H1 (cell line): ENCODE measurements around the gene CHN2. TPM values are rescaled to one million over a fixed set of nuclear protein-coding genes. Genes with fewer than 3 reads are reported as not detected.

Experiments used
- CTCF ChIA-PET: fragments of 300-600 bp; sonication (Branson Sonifier 250); formaldehyde crosslinking; loops from one replicate; lab custom pipeline; 2021; ENCODE audit not compliant: partially characterized antibody; lab: Charles Lee
- POLR2A ChIA-PET: fragments of 300-600 bp; sonication (Branson Sonifier 250); formaldehyde crosslinking; loops from one replicate; lab custom pipeline; 2021; ENCODE audit warnings: inconsistent platforms; ENCODE audit not compliant: partially characterized antibody; lab: Charles Lee
- DNase-seq, 2 experiments: peaks; one replicate each; pipeline versions ENCODE4 v3.0.0 to v3.0.0-alpha.2; 2010 to 2022; ENCODE audit warnings: low spot score in 2 of 2, low read depth in 1 of 2, mixed read lengths in 1 of 2
- FAIRE-seq: peaks from 2 replicates; lab custom pipeline; 2011; peaks lifted over from hg19 to GRCh38; lab: Jason Lieb, UNC
- H2AFZ ChIP-seq: 2 replicates; pipeline ENCODE4 v1.8.1; 2012; ENCODE audit warnings: low read length, inconsistent platforms
- H2AK5ac ChIP-seq: 2 replicates; pipeline ENCODE4 v1.6.1; 2013; ENCODE audit warnings: low read depth, low read length
- H2BK120ac ChIP-seq: replicated peaks from 2 replicates; pipeline ENCODE3; 2013; ENCODE audit warnings: low read depth, low read length, inconsistent platforms
- H2BK12ac ChIP-seq: 2 replicates; pipeline ENCODE4 v1.6.1; 2013; ENCODE audit warnings: low read depth, low read length
- H2BK15ac ChIP-seq: 2 replicates; pipeline ENCODE4 v1.6.1; 2013; ENCODE audit warnings: low read length
- H2BK20ac ChIP-seq: 2 replicates; pipeline ENCODE4 v1.6.1; 2013; ENCODE audit warnings: low read length
- H2BK5ac ChIP-seq: 2 replicates; pipeline ENCODE4 v1.6.1; 2013; ENCODE audit warnings: low read depth, low read length
- H3K14ac ChIP-seq: 2 replicates; pipeline ENCODE4 v1.6.1; 2013; ENCODE audit warnings: inconsistent platforms; ENCODE audit not compliant: insufficient read length
- H3K18ac ChIP-seq: 2 replicates; pipeline ENCODE4 v1.6.1; 2013; ENCODE audit warnings: low read length; ENCODE audit errors: extremely low read depth
- H3K23ac ChIP-seq: 2 replicates; pipeline ENCODE4 v1.6.1; 2013; ENCODE audit warnings: inconsistent platforms; ENCODE audit not compliant: insufficient read length
- H3K23me2 ChIP-seq: 2 replicates; pipeline ENCODE4 v1.6.1; 2013; ENCODE audit warnings: low read depth, low read length
- H3K27ac ChIP-seq: 2 replicates; pipeline ENCODE4 v1.6.1; 2011; ENCODE audit warnings: low read depth, low read length, inconsistent platforms
- H3K27me3 ChIP-seq, 4 experiments: replicated peaks in 1 of 4; 1 replicate in 1 of 4; 2 replicates in 3 of 4; pipeline versions ENCODE4 v1.6.1 to v1.8.1; 2011 to 2013; ENCODE audit warnings: low read length in 3 of 4, mild to moderate bottlenecking in 3 of 4, inconsistent platforms in 2 of 4, mixed read lengths in 2 of 4, moderate library complexity in 1 of 4; ENCODE audit not compliant: control insufficient read depth in 3 of 4, insufficient read depth in 3 of 4; ENCODE audit errors: extremely low read depth in 1 of 4
- H3K36me3 ChIP-seq, 4 experiments: 2 replicates each; pipeline versions ENCODE4 v1.6.1 to v1.8.1; 2011 to 2013; ENCODE audit warnings: mild to moderate bottlenecking in 4 of 4, low read length in 3 of 4, moderate library complexity in 2 of 4, control low read depth in 1 of 4, inconsistent platforms in 1 of 4; ENCODE audit not compliant: insufficient read depth in 4 of 4, control insufficient read depth in 2 of 4
- H3K4ac ChIP-seq: replicated peaks from 2 replicates; pipeline ENCODE3; 2013; ENCODE audit warnings: low read length, low read depth, mixed read lengths, inconsistent platforms; ENCODE audit not compliant: insufficient read length
- H3K4me1 ChIP-seq, 4 experiments: replicated peaks in 1 of 4; 1 replicate in 1 of 4; 2 replicates in 3 of 4; pipeline versions ENCODE4 v1.6.1 to v1.8.1; 2011 to 2013; ENCODE audit warnings: low read length in 3 of 4, inconsistent platforms in 2 of 4, mixed read lengths in 1 of 4; ENCODE audit not compliant: insufficient read depth in 4 of 4, control insufficient read depth in 3 of 4
- H3K4me2 ChIP-seq, 2 experiments: 2 replicates each; pipeline versions ENCODE4 v1.6.1 to v1.8.1; 2011 to 2013; ENCODE audit warnings: low read depth in 2 of 2, low read length in 2 of 2, control low read depth in 1 of 2, inconsistent platforms in 1 of 2, mild to moderate bottlenecking in 1 of 2; ENCODE audit not compliant: insufficient read depth in 1 of 2
- H3K4me3 ChIP-seq, 4 experiments: fragments of 200-600, 300-600 bp in 1 of 4; sonication (generic), shearing (Covaris generic), sonication (Bioruptor Twin) in 1 of 4; 2 replicates each; pipeline versions ENCODE4 v1.5.1 to v1.8.1; 2011 to 2016; ENCODE audit warnings: low read length in 4 of 4, low read depth in 3 of 4, control low read depth in 2 of 4, inconsistent platforms in 2 of 4, mild to moderate bottlenecking in 2 of 4, mixed read lengths in 1 of 4, moderate library complexity in 1 of 4; ENCODE audit not compliant: insufficient read depth in 2 of 4; ENCODE audit errors: extremely low read depth in 1 of 4
- H3K56ac ChIP-seq: replicated peaks from 2 replicates; pipeline ENCODE3; 2013; ENCODE audit warnings: low read depth, mild to moderate bottlenecking, mixed read lengths, low read length, inconsistent platforms; ENCODE audit not compliant: insufficient read length
- H3K79me1 ChIP-seq: 2 replicates; pipeline ENCODE4 v1.6.1; 2013; ENCODE audit warnings: low read depth, low read length, control low read depth
- H3K79me2 ChIP-seq, 2 experiments: 2 replicates each; pipeline versions ENCODE4 v1.6.1 to v1.8.1; 2012 to 2013; ENCODE audit warnings: low read length in 2 of 2, mild to moderate bottlenecking in 2 of 2, inconsistent platforms in 1 of 2; ENCODE audit not compliant: insufficient read depth in 2 of 2, control insufficient read depth in 1 of 2
- H3K9ac ChIP-seq, 4 experiments: replicated peaks in 1 of 4; 1 replicate in 1 of 4; 2 replicates in 3 of 4; pipeline versions ENCODE4 v1.6.1 to v1.8.1; 2011 to 2013; ENCODE audit warnings: low read depth in 3 of 4, low read length in 3 of 4, control low read depth in 2 of 4, mild to moderate bottlenecking in 2 of 4, moderate library complexity in 2 of 4, inconsistent platforms in 1 of 4; ENCODE audit errors: extremely low read depth in 1 of 4
- H3K9me3 ChIP-seq, 2 experiments: 2 replicates each; pipeline versions ENCODE4 v1.6.1 to v1.8.1; 2012 to 2013; ENCODE audit warnings: mild to moderate bottlenecking in 2 of 2, moderate library complexity in 2 of 2, control low read depth in 1 of 2, inconsistent platforms in 1 of 2, low read depth in 1 of 2, low read length in 1 of 2, mixed read lengths in 1 of 2; ENCODE audit not compliant: insufficient read depth in 2 of 2
- H4K20me1 ChIP-seq, 2 experiments: replicated peaks in 1 of 2; 2 replicates each; pipeline versions ENCODE3 to v1.8.1; 2011 to 2013; ENCODE audit warnings: inconsistent platforms in 2 of 2, low read length in 2 of 2, mild to moderate bottlenecking in 1 of 2; ENCODE audit not compliant: insufficient read depth in 2 of 2, control insufficient read depth in 1 of 2
- H4K5ac ChIP-seq: 2 replicates; pipeline ENCODE4 v1.6.1; 2013; ENCODE audit warnings: low read length, low read depth, mixed read lengths, inconsistent platforms; ENCODE audit not compliant: insufficient read length
- H4K8ac ChIP-seq: 2 replicates; pipeline ENCODE4 v1.8.0; 2013; ENCODE audit warnings: mild to moderate bottlenecking, moderate library complexity, low read length, inconsistent platforms; ENCODE audit not compliant: insufficient read depth; ENCODE audit errors: extremely low read depth
- H4K91ac ChIP-seq: replicated peaks from 2 replicates; pipeline ENCODE3; 2013; ENCODE audit warnings: low read length, mixed read lengths, inconsistent platforms; ENCODE audit not compliant: insufficient read length
- WGBS, 2 experiments: shearing (Covaris generic) in 1 of 2; methylation state at CpG; one replicate each; pipeline versions ENCODE4 v1.1.6 to v1.1.7; 2013 to 2015; ENCODE audit warnings: low lambda C conversion rate in 2 of 2, mixed read lengths in 2 of 2, inconsistent platforms in 1 of 2, low coverage in 1 of 2, missing lambda C conversion rate in 1 of 2; ENCODE audit not compliant: insufficient replicate concordance in 2 of 2, insufficient coverage in 1 of 2, insufficient read length in 1 of 2; ENCODE audit errors: extremely low coverage in 1 of 2, missing lambda C conversion rate in 1 of 2; 5-methylcytosine and 5-hydroxymethylcytosine counted together
- polyA plus RNA-seq, 7 experiments: library from polyadenylated mRNA; depleted of rRNA in 3 of 7; stranded (reverse) in 5 of 7; unstranded in 2 of 7; fragments of >200 nt in 5 of 7; fragments of 200-250 nt in 2 of 7; gene quantifications; 1 replicate in 5 of 7; 2 replicates in 1 of 7; 4 replicates in 1 of 7; pipeline versions ENCODE4 v1.2.1 to v1.2.3, GENCODE V29; 2011 to 2013; ENCODE audit warnings: missing spikeins in 2 of 7, mixed read lengths in 2 of 7
- total RNA-seq: library from RNA; stranded (reverse); fragmentation: NEBNext Ultra II Directional; extraction: Animal tissue kit (Norgen Biotek cat#: 25700); gene quantifications from 2 replicates; pipeline ENCODE4 v1.2.1, GENCODE V29; 2021

CHN2 gene
- total and polyA plus RNA-seq, 2 of the 8 experiments (the other 6 are each of a cell fraction or from before 2014, with no cell fraction given): 2.9 to 4.8 TPM

DNA sequence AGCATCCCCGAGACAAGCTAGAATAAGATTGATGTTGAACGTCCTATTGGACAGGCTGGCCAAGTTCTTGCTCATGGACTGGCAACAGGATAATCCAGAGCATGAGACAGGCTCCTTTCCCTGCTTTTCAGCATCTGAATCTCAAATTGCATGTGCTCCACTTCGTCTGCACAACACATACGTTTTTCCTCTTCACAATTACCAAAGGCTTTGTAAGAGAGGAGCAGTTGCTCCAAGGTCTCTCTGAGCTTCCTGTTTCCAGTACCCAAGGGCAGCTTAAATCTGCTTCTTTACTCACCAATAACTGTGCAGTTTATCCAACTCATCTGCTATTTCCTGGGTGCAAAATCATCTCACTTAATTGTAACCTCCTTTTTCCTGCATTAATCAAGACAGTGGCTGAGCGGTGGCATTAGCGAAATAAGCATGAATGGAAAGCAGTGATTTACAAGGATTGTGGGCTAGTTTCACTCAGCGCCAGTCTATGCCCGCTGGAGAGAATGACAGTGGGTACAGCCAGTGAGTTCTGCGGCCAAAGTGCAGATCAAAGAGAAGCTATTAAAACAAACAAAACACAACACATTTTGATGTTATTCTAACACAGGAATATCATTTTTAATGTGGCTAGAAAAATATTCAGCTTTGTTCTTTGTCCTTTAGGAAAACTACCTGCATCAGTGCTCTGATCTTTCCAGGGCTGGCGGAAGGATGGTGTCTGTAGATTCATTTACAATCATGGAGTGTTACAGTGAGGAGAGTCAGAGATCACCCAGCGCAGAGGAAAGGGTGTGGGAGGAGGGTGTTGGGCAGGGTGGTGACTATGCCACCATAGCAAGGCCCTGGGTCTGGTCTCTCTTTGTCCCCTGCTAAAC lies 79.8 kb downstream of the CHN2 start:
- Histone ChIP-seq H2BK15ac (no peak overlapping the region), H3K27me3 (no peaks in the 10 kb centered on the region), H3K79me1 (no peaks in the 10 kb centered on the region), H2BK120ac (no peak overlapping the region), H3K4me3 (no peak overlapping the region), H3K4me1 (peaks cover 8 to 21% (median 15%) of the 10 kb centered on the region in 4 experiments; a peak in 5 of 7 replicates), H4K91ac (no peak overlapping the region), H2AFZ (no peak overlapping the region), H3K23ac (no peak overlapping the region), H4K8ac (no peak overlapping the region), H3K56ac (no peak overlapping the region), H4K20me1 (no peaks in the 10 kb centered on the region), H3K4me2 (no peak overlapping the region), H3K9me3 (no peaks in the 10 kb centered on the region), H3K9ac (no peak overlapping the region), H2BK5ac (no peak overlapping the region), H4K5ac (no peak overlapping the region), H2BK20ac (peak overlapping the region; percentile 50; the same call in 1 of the 2 replicates), H3K23me2 (peaks cover under 1% of the 10 kb centered on the region; the same call in 1 of the 2 replicates), H2AK5ac (no peak overlapping the region), H2BK12ac (no peak overlapping the region), H3K27ac (no peak overlapping the region), H3K79me2 (no peaks in the 10 kb centered on the region), H3K18ac (no peak overlapping the region), H3K4ac (no peak overlapping the region), H3K14ac (no peak overlapping the region), H3K36me3 (no peaks in the 10 kb centered on the region)
- 87% methylated on average over 11 of the region's 11 CpGs; no CpG with 5 or more reads in 1 of the 2 experiments for WGBS, 2 experiments
- POLR2A ChIA-PET: no interaction called here
- FAIRE-seq (no peak), DNase-seq (peak in 1 of 2 experiments; percentile 36)
- CTCF ChIA-PET: interaction anchor here (1.3 to 1.9 kb wide), 3 partner anchors 10 to 84 kb away, joined by 4 read pairs; no protein-coding TSS in a partner anchor
